GM12878 (cell line): ENCODE data around the gene TMED10. TPM values are rescaled to one million over a fixed set of nuclear protein-coding genes. Genes with fewer than 3 reads are reported as not detected.
A peak's percentile ranks its signal among the peaks of the same experiment; 100 is the strongest.

Experiments used
- ASH2L ChIP-seq: fragments of 300-600, 200-600 bp; sonication (generic); IDR thresholded peaks from 2 replicates; pipeline ENCODE4 v1.6.1; 2017; ENCODE audit warnings: low read depth, mild to moderate bottlenecking, borderline replicate concordance
- CREB1 ChIP-seq: IDR thresholded peaks from 2 replicates; pipeline ENCODE4 v1.6.1; 2012; ENCODE audit warnings: low read depth, mild to moderate bottlenecking, inconsistent platforms
- FOXK2 ChIP-seq: fragments of 450-650 bp; IDR thresholded peaks from 2 replicates; pipeline ENCODE4 v1.6.1; 2017; ENCODE audit warnings: mild to moderate bottlenecking, moderate library complexity
- FOXM1 ChIP-seq: IDR thresholded peaks from 2 replicates; pipeline ENCODE4 v1.6.1; 2012; ENCODE audit warnings: low read depth, mild to moderate bottlenecking, inconsistent platforms, low read length, moderate library complexity
- GABPA ChIP-seq: IDR thresholded peaks from 2 replicates; pipeline ENCODE4 v1.6.1; 2014; ENCODE audit warnings: antibody characterized with exemption, low read depth, mild to moderate bottlenecking, inconsistent platforms
- IKZF1 ChIP-seq: fragments of 450-650 bp; conservative IDR thresholded peaks from 2 replicates; pipeline ENCODE4 v1.6.1; 2017; ENCODE audit warnings: antibody characterized with exemption, mild to moderate bottlenecking
- KLF5 ChIP-seq: fragments of 450-650 bp; IDR thresholded peaks from 2 replicates; pipeline ENCODE4 v1.6.1; 2014; ENCODE audit warnings: mild to moderate bottlenecking; ENCODE audit not compliant: partially characterized antibody
- MTA2 ChIP-seq: fragments of 450-650 bp; IDR thresholded peaks from 2 replicates; pipeline ENCODE4 v1.6.1; 2016; ENCODE audit warnings: low read depth, mild to moderate bottlenecking, moderate library complexity
- MXI1 ChIP-seq: fragments of 150-350 bp; IDR thresholded peaks from 2 replicates; pipeline ENCODE4 v1.6.1; 2011; ENCODE audit warnings: low read depth, mild to moderate bottlenecking, inconsistent platforms, low read length, improper control_type of control experiment
- RFX5 ChIP-seq: IDR thresholded peaks from 2 replicates; pipeline ENCODE4 v1.6.1; 2011; ENCODE audit warnings: low read depth, low read length, improper control_type of control experiment
- SMAD5 ChIP-seq: IDR thresholded peaks from 2 replicates; pipeline ENCODE4 v1.6.1; 2016; ENCODE audit warnings: antibody characterized with exemption, low read depth
- SMC3 ChIP-seq: IDR thresholded peaks from 2 replicates; pipeline ENCODE4 v1.6.1; 2011; ENCODE audit warnings: low read length, improper control_type of control experiment, borderline replicate concordance
- SP1 ChIP-seq: IDR thresholded peaks from one replicate; pipeline ENCODE4 v1.6.1; 2011; ENCODE audit warnings: low read depth, low read length
- SPI1 ChIP-seq: IDR thresholded peaks from 2 replicates; pipeline ENCODE4 v1.6.1; 2011; ENCODE audit warnings: low read depth, mild to moderate bottlenecking, low read length, moderate library complexity, borderline replicate concordance; ENCODE audit not compliant: insufficient read depth
- STAT3 ChIP-seq: IDR thresholded peaks from 2 replicates; pipeline ENCODE4 v1.6.1; 2011; ENCODE audit warnings: low read depth, low read length, improper control_type of control experiment
- SUZ12 ChIP-seq: fragments of 200-600 bp; sonication (generic); IDR thresholded peaks from one replicate; pipeline ENCODE4 v1.6.1; 2018; ENCODE audit warnings: antibody characterized with exemption, mild to moderate bottlenecking; ENCODE audit not compliant: unreplicated experiment
- TCF3 ChIP-seq: IDR thresholded peaks from 2 replicates; pipeline ENCODE4 v1.6.1; 2012; ENCODE audit warnings: low read depth, mild to moderate bottlenecking, low read length, borderline replicate concordance; ENCODE audit not compliant: insufficient read depth
- TCF7 ChIP-seq: IDR thresholded peaks from 2 replicates; pipeline ENCODE4 v1.6.1; 2014; ENCODE audit warnings: antibody characterized with exemption, borderline replicate concordance
- ZZZ3 ChIP-seq: IDR thresholded peaks from 2 replicates; pipeline ENCODE4 v1.6.1; 2011; ENCODE audit warnings: low read depth; ENCODE audit not compliant: control insufficient read depth, insufficient read length
- polyA plus RNA-seq, 11 experiments: library from polyadenylated mRNA; depleted of rRNA in 4 of 11; unstranded in 6 of 11; stranded (reverse) in 5 of 11; fragments of >200 nt; fragmentation: Nextera tagmentation in 4 of 11; fragmentation: Illumina TruSeq in 1 of 11; extraction: Ambion mirVana in 4 of 11; extraction: Trizol in 1 of 11; gene quantifications; 1 replicate in 1 of 11; 2 replicates in 10 of 11; pipeline versions ENCODE4 v1.2.1 to v1.2.3, GENCODE V29; 2011 to 2016; ENCODE audit warnings: inconsistent platforms in 2 of 11, missing spikeins in 2 of 11, low read depth in 1 of 11
- total RNA-seq, 4 experiments: library from RNA; depleted of rRNA in 3 of 4; stranded (reverse); fragments of >200 nt in 3 of 4; fragmentation: Illumina TruSeq in 1 of 4; extraction: Trizol in 1 of 4; gene quantifications; 2 replicates each; pipeline versions ENCODE4 v1.2.1 to v1.2.3, GENCODE V29; 2013 to 2021
- TF ChIP-seq, protein P1 (sequence below): fragments of 450-650 bp; IDR thresholded peaks from 2 replicates; pipeline ENCODE4 v1.6.1; 2017; ENCODE audit warnings: borderline replicate concordance
- TF ChIP-seq, protein P2 (sequence below): IDR thresholded peaks from 2 replicates; pipeline ENCODE4 v1.6.1; 2012; ENCODE audit warnings: low read depth, low read length, improper control_type of control experiment
- TF ChIP-seq, protein P3 (sequence below): fragments of 450-650 bp; IDR thresholded peaks from 2 replicates; pipeline ENCODE4 v1.6.1; 2017; ENCODE audit warnings: mild to moderate bottlenecking, moderate library complexity
- TF ChIP-seq, protein P4 (sequence below): IDR thresholded peaks from 2 replicates; pipeline ENCODE4 v1.6.1; 2012; ENCODE audit warnings: low read depth, low read length, improper control_type of control experiment

TMED10 gene
- total and polyA plus RNA-seq, 10 of the 15 experiments (the other 5 are each of a cell fraction or from before 2014, with no cell fraction given), result 99.8 to 270 (median 180) TPM

DNA sequence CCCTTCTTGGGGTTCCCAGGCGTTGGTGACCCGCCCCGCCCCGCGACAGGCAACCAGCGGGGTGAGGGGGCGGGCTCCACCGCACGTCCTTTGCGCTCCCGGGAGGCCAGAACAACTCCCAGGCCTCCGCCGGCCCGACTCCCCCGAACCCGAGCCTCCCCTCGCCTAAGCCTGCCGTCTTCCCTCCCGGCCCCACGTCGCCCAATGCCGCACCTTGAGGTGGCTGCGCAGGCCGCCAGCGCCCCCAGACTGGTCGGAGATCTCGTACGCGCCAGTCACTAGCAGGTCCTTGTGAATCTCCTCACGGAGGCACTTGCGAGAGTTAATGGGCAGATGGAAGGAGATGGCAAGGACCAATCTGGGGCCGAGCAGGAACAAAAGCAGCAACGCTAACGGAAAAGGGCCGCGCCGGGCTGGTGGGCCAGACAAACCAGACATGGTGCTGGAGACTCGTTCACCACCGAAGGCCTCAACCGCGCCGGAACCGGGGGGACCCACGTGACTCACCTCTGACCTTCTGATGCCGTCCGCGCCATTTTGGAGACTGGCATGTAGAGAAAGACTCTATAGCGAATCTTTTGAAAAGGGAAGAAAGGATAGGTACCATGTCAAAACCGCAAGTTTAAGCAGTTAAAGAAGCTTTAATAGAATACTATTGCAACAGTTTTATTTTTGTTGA, at the start of gene TMED10 (continued):
- TF ChIP-seq, protein P1, sequence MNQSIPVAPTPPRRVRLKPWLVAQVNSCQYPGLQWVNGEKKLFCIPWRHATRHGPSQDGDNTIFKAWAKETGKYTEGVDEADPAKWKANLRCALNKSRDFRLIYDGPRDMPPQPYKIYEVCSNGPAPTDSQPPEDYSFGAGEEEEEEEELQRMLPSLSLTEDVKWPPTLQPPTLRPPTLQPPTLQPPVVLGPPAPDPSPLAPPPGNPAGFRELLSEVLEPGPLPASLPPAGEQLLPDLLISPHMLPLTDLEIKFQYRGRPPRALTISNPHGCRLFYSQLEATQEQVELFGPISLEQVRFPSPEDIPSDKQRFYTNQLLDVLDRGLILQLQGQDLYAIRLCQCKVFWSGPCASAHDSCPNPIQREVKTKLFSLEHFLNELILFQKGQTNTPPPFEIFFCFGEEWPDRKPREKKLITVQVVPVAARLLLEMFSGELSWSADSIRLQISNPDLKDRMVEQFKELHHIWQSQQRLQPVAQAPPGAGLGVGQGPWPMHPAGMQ, result no peak
- TF ChIP-seq SUZ12 (no peak), ZZZ3 (no peak), SMAD5 (peak; percentile 56; the same call in 1 of the 2 replicates), SPI1 (no peak), CREB1 (peak; percentile 53), IKZF1 (peak; percentile 99), STAT3 (no peak), ASH2L (peak; percentile 87; the same call in 1 of the 2 replicates), SMC3 (no peak), MXI1 (no peak; the same call in 1 of the 2 replicates), FOXK2 (no peak), TCF3 (peak; percentile 48; the same call in 1 of the 2 replicates), KLF5 (peak; percentile 80), SP1 (peak; percentile 6), TCF7 (no peak), FOXM1 (no peak), RFX5 (no peak), GABPA (peak; percentile 99), MTA2 (peak; percentile 100)
- TF ChIP-seq, protein P2, sequence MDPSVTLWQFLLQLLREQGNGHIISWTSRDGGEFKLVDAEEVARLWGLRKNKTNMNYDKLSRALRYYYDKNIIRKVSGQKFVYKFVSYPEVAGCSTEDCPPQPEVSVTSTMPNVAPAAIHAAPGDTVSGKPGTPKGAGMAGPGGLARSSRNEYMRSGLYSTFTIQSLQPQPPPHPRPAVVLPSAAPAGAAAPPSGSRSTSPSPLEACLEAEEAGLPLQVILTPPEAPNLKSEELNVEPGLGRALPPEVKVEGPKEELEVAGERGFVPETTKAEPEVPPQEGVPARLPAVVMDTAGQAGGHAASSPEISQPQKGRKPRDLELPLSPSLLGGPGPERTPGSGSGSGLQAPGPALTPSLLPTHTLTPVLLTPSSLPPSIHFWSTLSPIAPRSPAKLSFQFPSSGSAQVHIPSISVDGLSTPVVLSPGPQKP, result peak; percentile 69; the same call in 1 of the 2 replicates
- TF ChIP-seq, protein P3, sequence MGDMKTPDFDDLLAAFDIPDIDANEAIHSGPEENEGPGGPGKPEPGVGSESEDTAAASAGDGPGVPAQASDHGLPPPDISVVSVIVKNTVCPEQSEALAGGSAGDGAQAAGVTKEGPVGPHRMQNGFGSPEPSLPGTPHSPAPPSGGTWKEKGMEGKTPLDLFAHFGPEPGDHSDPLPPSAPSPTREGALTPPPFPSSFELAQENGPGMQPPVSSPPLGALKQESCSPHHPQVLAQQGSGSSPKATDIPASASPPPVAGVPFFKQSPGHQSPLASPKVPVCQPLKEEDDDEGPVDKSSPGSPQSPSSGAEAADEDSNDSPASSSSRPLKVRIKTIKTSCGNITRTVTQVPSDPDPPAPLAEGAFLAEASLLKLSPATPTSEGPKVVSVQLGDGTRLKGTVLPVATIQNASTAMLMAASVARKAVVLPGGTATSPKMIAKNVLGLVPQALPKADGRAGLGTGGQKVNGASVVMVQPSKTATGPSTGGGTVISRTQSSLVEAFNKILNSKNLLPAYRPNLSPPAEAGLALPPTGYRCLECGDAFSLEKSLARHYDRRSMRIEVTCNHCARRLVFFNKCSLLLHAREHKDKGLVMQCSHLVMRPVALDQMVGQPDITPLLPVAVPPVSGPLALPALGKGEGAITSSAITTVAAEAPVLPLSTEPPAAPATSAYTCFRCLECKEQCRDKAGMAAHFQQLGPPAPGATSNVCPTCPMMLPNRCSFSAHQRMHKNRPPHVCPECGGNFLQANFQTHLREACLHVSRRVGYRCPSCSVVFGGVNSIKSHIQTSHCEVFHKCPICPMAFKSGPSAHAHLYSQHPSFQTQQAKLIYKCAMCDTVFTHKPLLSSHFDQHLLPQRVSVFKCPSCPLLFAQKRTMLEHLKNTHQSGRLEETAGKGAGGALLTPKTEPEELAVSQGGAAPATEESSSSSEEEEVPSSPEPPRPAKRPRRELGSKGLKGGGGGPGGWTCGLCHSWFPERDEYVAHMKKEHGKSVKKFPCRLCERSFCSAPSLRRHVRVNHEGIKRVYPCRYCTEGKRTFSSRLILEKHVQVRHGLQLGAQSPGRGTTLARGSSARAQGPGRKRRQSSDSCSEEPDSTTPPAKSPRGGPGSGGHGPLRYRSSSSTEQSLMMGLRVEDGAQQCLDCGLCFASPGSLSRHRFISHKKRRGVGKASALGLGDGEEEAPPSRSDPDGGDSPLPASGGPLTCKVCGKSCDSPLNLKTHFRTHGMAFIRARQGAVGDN, result peak; percentile 64; the same call in 1 of the 2 replicates
- TF ChIP-seq, protein P4, sequence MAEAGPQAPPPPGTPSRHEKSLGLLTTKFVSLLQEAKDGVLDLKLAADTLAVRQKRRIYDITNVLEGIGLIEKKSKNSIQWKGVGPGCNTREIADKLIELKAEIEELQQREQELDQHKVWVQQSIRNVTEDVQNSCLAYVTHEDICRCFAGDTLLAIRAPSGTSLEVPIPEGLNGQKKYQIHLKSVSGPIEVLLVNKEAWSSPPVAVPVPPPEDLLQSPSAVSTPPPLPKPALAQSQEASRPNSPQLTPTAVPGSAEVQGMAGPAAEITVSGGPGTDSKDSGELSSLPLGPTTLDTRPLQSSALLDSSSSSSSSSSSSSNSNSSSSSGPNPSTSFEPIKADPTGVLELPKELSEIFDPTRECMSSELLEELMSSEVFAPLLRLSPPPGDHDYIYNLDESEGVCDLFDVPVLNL, result no peak
